B cell (primary cell): ENCODE measurements around the gene PPCDC. TPM values are rescaled to one million over a fixed set of nuclear protein-coding genes. Genes with fewer than 3 reads are reported as not detected.

Source experiments
- ATAC-seq: fragments of 200-7000 bp; cut with Tn5 transposase; one replicate; pipeline ENCODE4 v1.10.0; 2021; ENCODE audit warnings: low read depth, mild to moderate bottlenecking, moderate number of reproducible peaks, moderate library complexity
- CTCF ChIA-PET: fragments of 350-600 bp; sonication (Branson Sonifier 250); formaldehyde crosslinking; loops from one replicate; lab custom pipeline; 2021; ENCODE audit warnings: antibody characterized with exemption, inconsistent platforms; lab: Charles Lee
- POLR2A ChIA-PET: fragments of 350-600 bp; sonication (Branson Sonifier 250); formaldehyde crosslinking; loops from one replicate; lab custom pipeline; 2021; ENCODE audit warnings: antibody characterized with exemption; lab: Charles Lee
- DNase-seq: peaks from one replicate; pipeline ENCODE4 v3.0.0; 2013
- H2AFZ ChIP-seq: 2 replicates; pipeline ENCODE4 v1.6.1; 2012; ENCODE audit warnings: mild to moderate bottlenecking, low read depth, low read length; ENCODE audit not compliant: insufficient read depth, poor library complexity, severe bottlenecking
- H3K27ac ChIP-seq, 2 donors: 1 replicate in 1 of 2; 2 replicates in 1 of 2; pipeline ENCODE4 v1.5.1; 2012 to 2013; ENCODE audit warnings: low read length in 2 of 2, mild to moderate bottlenecking in 2 of 2, moderate library complexity in 1 of 2
- H3K27me3 ChIP-seq, 4 experiments: fragments of 200-600 bp in 1 of 4; sonication (generic) in 1 of 4; replicated peaks in 1 of 4; 1 replicate in 2 of 4; 2 replicates in 2 of 4; pipeline versions ENCODE4 v1.6.1 to v1.7.0; 2013 to 2016; ENCODE audit warnings: low read length in 3 of 4, mild to moderate bottlenecking in 2 of 4, mixed read lengths in 1 of 4, moderate library complexity in 1 of 4; ENCODE audit not compliant: insufficient read depth in 4 of 4, control insufficient read depth in 3 of 4; ENCODE audit errors: control extremely low read depth in 1 of 4
- H3K36me3 ChIP-seq, 2 experiments: replicated peaks in 1 of 2; 1 replicate in 1 of 2; 2 replicates in 1 of 2; pipeline versions ENCODE4 v1.6.1 to v1.7.1; 2013; ENCODE audit warnings: low read length in 1 of 2; ENCODE audit not compliant: insufficient read depth in 2 of 2, control insufficient read depth in 1 of 2; ENCODE audit errors: control extremely low read depth in 1 of 2, extremely low read depth in 1 of 2
- H3K4me1 ChIP-seq, 2 donors: fragments of 200-600 bp in 1 of 2; sonication (generic) in 1 of 2; 1 replicate in 1 of 2; 2 replicates in 1 of 2; pipeline versions ENCODE4 v1.5.1 to v1.6.1; 2013 to 2017; ENCODE audit warnings: low read length in 2 of 2; ENCODE audit not compliant: control insufficient read depth in 2 of 2, insufficient read depth in 2 of 2
- H3K4me2 ChIP-seq: replicated peaks from 2 replicates; pipeline ENCODE3; 2012; ENCODE audit warnings: mild to moderate bottlenecking, low read depth, low read length; ENCODE audit not compliant: poor library complexity, severe bottlenecking
- H3K4me3 ChIP-seq, 5 experiments: fragments of 200-600 bp in 1 of 5; sonication (generic) in 1 of 5; 1 replicate in 3 of 5; 2 replicates in 2 of 5; pipeline versions ENCODE4 v1.5.1 to v1.7.0; 2011 to 2016; ENCODE audit warnings: low read length in 4 of 5, mild to moderate bottlenecking in 4 of 5, low read depth in 2 of 5, control low read depth in 1 of 5, moderate library complexity in 1 of 5; ENCODE audit not compliant: insufficient read depth in 1 of 5; ENCODE audit errors: control extremely low read depth in 1 of 5, extremely low read depth in 1 of 5
- H3K79me2 ChIP-seq: fragments of 200-600 bp; sonication (generic); one replicate; pipeline ENCODE4 v1.6.0; 2016; ENCODE audit warnings: low read length; ENCODE audit not compliant: control insufficient read depth, insufficient read depth
- H3K9ac ChIP-seq: fragments of 200-600 bp; sonication (generic); 2 replicates; pipeline ENCODE4 v1.6.1; 2017; ENCODE audit warnings: mild to moderate bottlenecking, low read length, moderate library complexity
- H3K9me3 ChIP-seq, 3 donors: one replicate each; pipeline versions ENCODE4 v1.6.1 to v1.7.1; 2013; ENCODE audit warnings: low read length in 2 of 3; ENCODE audit not compliant: control insufficient read depth in 2 of 3, insufficient read depth in 1 of 3; ENCODE audit errors: control extremely low read depth in 1 of 3
- H4K20me1 ChIP-seq: 2 replicates; pipeline ENCODE4 v1.6.0; 2012; ENCODE audit warnings: mild to moderate bottlenecking, low read length; ENCODE audit not compliant: insufficient read depth, control insufficient read depth, poor library complexity, severe bottlenecking
- H3K27ac Mint-ChIP-seq: one replicate; pipeline ENCODE4 v1.8.0; 2021; ENCODE audit warnings: mixed read lengths
- H3K27me3 Mint-ChIP-seq: one replicate; pipeline ENCODE4 v1.8.0; 2021; ENCODE audit warnings: mixed read lengths
- H3K4me1 Mint-ChIP-seq: one replicate; pipeline ENCODE4 v1.8.0; 2021; ENCODE audit warnings: mixed read lengths
- H3K4me3 Mint-ChIP-seq: one replicate; pipeline ENCODE4 v1.8.0; 2021; ENCODE audit warnings: mixed read lengths
- H3K9me3 Mint-ChIP-seq: one replicate; pipeline ENCODE4 v1.8.0; 2022; ENCODE audit warnings: mixed read lengths; ENCODE audit not compliant: insufficient read depth
- EZH2 ChIP-seq: IDR thresholded peaks from 2 replicates; pipeline ENCODE4 v1.6.1; 2012; ENCODE audit warnings: borderline replicate concordance, low read depth, mild to moderate bottlenecking, moderate library complexity, low read length; ENCODE audit not compliant: insufficient read depth, poor library complexity, severe bottlenecking
- WGBS: methylation state at CpG from one replicate; pipeline ENCODE4 v1.1.5; 2013; ENCODE audit warnings: missing lambda C conversion rate; ENCODE audit not compliant: insufficient coverage; 5-methylcytosine and 5-hydroxymethylcytosine counted together
- intact Hi-C: fragments of 100-400 bp; cut with micrococcal nuclease; formaldehyde crosslinking; loops from one replicate; pipeline ENCODE4 v1.10.0; 2022
- polyA plus RNA-seq: library from polyadenylated mRNA; depleted of rRNA; stranded (reverse); fragments of >200 nt; gene quantifications from 2 replicates; pipeline ENCODE4 v1.2.3, GENCODE V29; 2012
- total RNA-seq, 2 donors: library from RNA; stranded (reverse); fragments of 120-200 nt in 1 of 2; gene quantifications; 1 replicate in 1 of 2; 2 replicates in 1 of 2; pipeline versions ENCODE4 v1.2.3 to v1.2.4, GENCODE V29; 2013 to 2022
- TF ChIP-seq, protein P1 (sequence below): fragments of 200-600 bp; IDR thresholded peaks from one replicate; pipeline ENCODE4 v1.8.0; 2022; ENCODE audit warnings: antibody characterized with exemption, mild to moderate bottlenecking

The PPCDC gene
- total and polyA plus RNA-seq, 2 donors (not counting 1 experiment from before 2014, with no cell fraction given) = 15.1 to 19.7 TPM

DNA sequence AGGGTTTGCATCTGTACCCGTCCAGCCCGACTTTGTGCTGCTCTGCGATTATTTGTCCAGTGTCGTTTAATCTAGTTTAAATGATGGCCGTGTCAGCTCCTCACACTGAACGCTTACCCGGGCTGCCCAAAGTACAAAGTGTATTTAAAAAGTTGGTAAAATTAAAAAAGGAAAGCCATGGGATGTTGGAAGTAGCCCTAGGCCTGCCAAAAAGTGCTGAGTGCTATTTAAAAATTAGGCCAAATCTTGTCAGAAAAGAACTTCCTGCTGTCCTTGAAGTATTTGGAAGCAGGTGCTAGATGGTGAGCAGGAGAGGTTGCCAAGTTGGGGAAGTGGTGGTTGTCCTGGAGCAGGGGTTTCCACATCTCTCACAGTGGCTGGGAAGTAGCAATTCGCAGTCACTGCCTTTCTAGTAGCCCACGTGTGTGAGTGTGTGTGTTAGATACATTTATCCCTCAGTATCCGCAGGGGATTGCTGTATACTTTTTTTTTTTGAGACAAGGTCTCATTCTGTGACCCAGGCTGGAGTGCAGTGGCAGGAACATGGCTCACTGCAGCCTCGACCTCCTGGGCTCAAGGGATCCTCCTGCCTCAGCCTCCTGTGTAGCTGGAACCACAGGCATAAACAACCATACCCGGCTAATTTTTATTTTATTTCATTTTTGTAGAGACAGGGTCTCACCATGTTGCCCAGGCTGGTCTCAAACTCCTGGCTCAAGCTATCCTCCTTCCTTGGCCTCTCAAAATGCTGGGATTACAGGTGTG lies 664 bp downstream of the PPCDC start:
- Histone ChIP-seq H2AFZ (peak overlapping the region; percentile 98), H3K27me3 (peaks cover 0 to 26% (median 10%) of the 10 kb centered on the region in 4 experiments), H3K27ac (peak overlapping the region; percentile 49 to 72), H3K9ac (peak overlapping the region; percentile 95), H3K9me3 (peaks cover 0 to 5% (median 0%) of the 10 kb centered on the region in 3 donors), H3K4me1 (peaks cover 5 to 20% of the 10 kb centered on the region in 2 donors), H3K4me3 (peak overlapping the region; percentile 72 to 96 (median 94)), H3K36me3 (no peaks in the 10 kb centered on the region), H4K20me1 (peaks cover 4% of the 10 kb centered on the region), H3K79me2 (peaks cover 16% of the 10 kb centered on the region), H3K4me2 (peak overlapping the region; percentile 87)
- peaks cover 17% of the 10 kb centered on the region for H3K27me3 Mint-ChIP-seq
- peaks cover 14% of the 10 kb centered on the region for H3K4me1 Mint-ChIP-seq
- WGBS = 0% methylated on average over 8 of the region's 12 CpGs
- no peaks in the 10 kb centered on the region for H3K9me3 Mint-ChIP-seq
- no peak for ATAC-seq
- TF ChIP-seq EZH2 = no peak
- TF ChIP-seq, protein P1, sequence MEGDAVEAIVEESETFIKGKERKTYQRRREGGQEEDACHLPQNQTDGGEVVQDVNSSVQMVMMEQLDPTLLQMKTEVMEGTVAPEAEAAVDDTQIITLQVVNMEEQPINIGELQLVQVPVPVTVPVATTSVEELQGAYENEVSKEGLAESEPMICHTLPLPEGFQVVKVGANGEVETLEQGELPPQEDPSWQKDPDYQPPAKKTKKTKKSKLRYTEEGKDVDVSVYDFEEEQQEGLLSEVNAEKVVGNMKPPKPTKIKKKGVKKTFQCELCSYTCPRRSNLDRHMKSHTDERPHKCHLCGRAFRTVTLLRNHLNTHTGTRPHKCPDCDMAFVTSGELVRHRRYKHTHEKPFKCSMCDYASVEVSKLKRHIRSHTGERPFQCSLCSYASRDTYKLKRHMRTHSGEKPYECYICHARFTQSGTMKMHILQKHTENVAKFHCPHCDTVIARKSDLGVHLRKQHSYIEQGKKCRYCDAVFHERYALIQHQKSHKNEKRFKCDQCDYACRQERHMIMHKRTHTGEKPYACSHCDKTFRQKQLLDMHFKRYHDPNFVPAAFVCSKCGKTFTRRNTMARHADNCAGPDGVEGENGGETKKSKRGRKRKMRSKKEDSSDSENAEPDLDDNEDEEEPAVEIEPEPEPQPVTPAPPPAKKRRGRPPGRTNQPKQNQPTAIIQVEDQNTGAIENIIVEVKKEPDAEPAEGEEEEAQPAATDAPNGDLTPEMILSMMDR = no peak
- CTCF ChIA-PET = interaction anchor here (0.7 to 10.4 kb wide), 12 partner anchors 10 to 658 kb away, joined by 3 to 170 read pairs (median 3); partner anchors contain the start of gene RPP25
- POLR2A ChIA-PET = interaction anchor here (0.6 to 1.8 kb wide), 6 partner anchors 20 to 715 kb away, joined by 3 to 6 read pairs (median 4); partner anchors contain the start of gene C15orf39
- H3K27ac Mint-ChIP-seq = peak overlapping the region; percentile 94
- peak overlapping the region; percentile 97 for H3K4me3 Mint-ChIP-seq
- intact Hi-C loops = loop anchor here (1.0 to 10.0 kb wide), 8 partner anchors 15 to 621 kb away; partner anchors contain the start of genes CLK3, COX5A, IMP3 and RPP25
- no peak for DNase-seq
